ENCODE measurements around the gene MYLK. TPM values are rescaled to one million over a fixed set of nuclear protein-coding genes. Genes with fewer than 3 reads are reported as not detected.

MYLK gene
- total RNA-seq, 4 donors from 2014 or later, result 420 to 1,252 (median 768) TPM

GRCh38 chr3:123861081-123861836, 22.9 kb downstream of the MYLK start:
- no peaks in the 10 kb centered on the region for H3K4me1 ChIP-seq
- H3K36me3 ChIP-seq, result no peaks in the 10 kb centered on the region
- H3K9me3 ChIP-seq, result no peaks in the 10 kb centered on the region
- TF ChIP-seq CTCF (IDR thresholded peaks at IDR 0.05), result no peak
- TF ChIP-seq POLR2A (IDR thresholded peaks at IDR 0.05), result no peak
- intact Hi-C loops (cut with DNase I; ENCODE audit: low total_unique reads), result no loop called here
- no peak for DNase-seq
- H3K27me3 ChIP-seq, result no peaks in the 10 kb centered on the region
- H3K4me3 ChIP-seq, result no peak overlapping the region
- H3K27ac ChIP-seq, result no peak overlapping the region

- Histone ChIP-seq H3K27ac (no peak overlapping the region), H3K9me3 (no peaks in the 10 kb centered on the region), H3K27me3 (no peaks in the 10 kb centered on the region), H3K4me1 (no peaks in the 10 kb centered on the region), H3K4me3 (no peak overlapping the region), H3K36me3 (no peaks in the 10 kb centered on the region)
- DNase-seq, result no peak
- TF ChIP-seq POLR2A (IDR thresholded peaks at IDR 0.05), result no peak
- TF ChIP-seq CTCF (IDR thresholded peaks at IDR 0.05), result no peak
- intact Hi-C loops (cut with DNase I; ENCODE audit: low total_unique reads), result no loop called here
These were observed 25.0 kb downstream of the MYLK start for GRCh38 chr3:123859177-123859576.

GRCh38 chr3:123854905-123855304, 29.2 kb downstream of the MYLK start:
- H3K27ac ChIP-seq, result no peak overlapping the region
- no peak for DNase-seq
- TF ChIP-seq CTCF (IDR thresholded peaks at IDR 0.05), result no peak
- TF ChIP-seq POLR2A (IDR thresholded peaks at IDR 0.05), result no peak
- H3K36me3 ChIP-seq, result no peaks in the 10 kb centered on the region
- H3K9me3 ChIP-seq, result no peaks in the 10 kb centered on the region
- H3K27me3 ChIP-seq, result no peaks in the 10 kb centered on the region
- intact Hi-C loops (cut with DNase I; ENCODE audit: low total_unique reads), result no loop called here
- H3K4me1 ChIP-seq, result no peaks in the 10 kb centered on the region
- H3K4me3 ChIP-seq, result no peak overlapping the region

- no peaks in the 10 kb centered on the region for H3K36me3 ChIP-seq
- DNase-seq, result no peak
- peaks cover 0 to 3% of the 10 kb centered on the region in 2 donors for H3K9me3 ChIP-seq
- H3K27ac ChIP-seq, result no peak overlapping the region
- no peaks in the 10 kb centered on the region for H3K4me1 ChIP-seq
- H3K27me3 ChIP-seq, result no peaks in the 10 kb centered on the region
- H3K4me3 ChIP-seq, result no peak overlapping the region
- intact Hi-C loops (cut with DNase I; ENCODE audit: low total_unique reads), result no loop called here
- TF ChIP-seq POLR2A (IDR thresholded peaks at IDR 0.05), result no peak
- TF ChIP-seq CTCF (IDR thresholded peaks at IDR 0.05), result no peak
These were observed 30.3 kb downstream of the MYLK start for GRCh38 chr3:123853686-123854372.

- intact Hi-C loops (cut with DNase I; ENCODE audit: low total_unique reads), result no loop called here
- TF ChIP-seq POLR2A (IDR thresholded peaks at IDR 0.05) (no peak), CTCF (IDR thresholded peaks at IDR 0.05) (no peak)
These were observed 36.9 kb downstream of the MYLK start for GRCh38 chr3:123847209-123847608.

More at GRCh38 chr3:123847209-123847608, 36.9 kb downstream of the MYLK start:
- H3K27me3 ChIP-seq, result no peaks in the 10 kb centered on the region
- no peak overlapping the region for H3K27ac ChIP-seq
- no peaks in the 10 kb centered on the region for H3K36me3 ChIP-seq
- no peaks in the 10 kb centered on the region for H3K4me1 ChIP-seq
- no peak overlapping the region for H3K4me3 ChIP-seq
- DNase-seq, result no peak
- peaks cover 0 to 14% of the 10 kb centered on the region in 2 donors for H3K9me3 ChIP-seq
